HG03039 (cell line): ENCODE results near the gene HS3ST5.
"Not testable (repeated sequence)": the region's sequence is repeated elsewhere in the genome, so short reads cannot be mapped to it uniquely, and the experiment has no call there.

ENCODE experiments used
- ATAC-seq: cut with Tn5 transposase; IDR thresholded peaks from one replicate; pipeline ENCODE4 v1.9.1; 2021; ENCODE audit warnings: mild to moderate bottlenecking, moderate library complexity; ENCODE audit not compliant: unreplicated experiment

HS3ST5 gene

DNA sequence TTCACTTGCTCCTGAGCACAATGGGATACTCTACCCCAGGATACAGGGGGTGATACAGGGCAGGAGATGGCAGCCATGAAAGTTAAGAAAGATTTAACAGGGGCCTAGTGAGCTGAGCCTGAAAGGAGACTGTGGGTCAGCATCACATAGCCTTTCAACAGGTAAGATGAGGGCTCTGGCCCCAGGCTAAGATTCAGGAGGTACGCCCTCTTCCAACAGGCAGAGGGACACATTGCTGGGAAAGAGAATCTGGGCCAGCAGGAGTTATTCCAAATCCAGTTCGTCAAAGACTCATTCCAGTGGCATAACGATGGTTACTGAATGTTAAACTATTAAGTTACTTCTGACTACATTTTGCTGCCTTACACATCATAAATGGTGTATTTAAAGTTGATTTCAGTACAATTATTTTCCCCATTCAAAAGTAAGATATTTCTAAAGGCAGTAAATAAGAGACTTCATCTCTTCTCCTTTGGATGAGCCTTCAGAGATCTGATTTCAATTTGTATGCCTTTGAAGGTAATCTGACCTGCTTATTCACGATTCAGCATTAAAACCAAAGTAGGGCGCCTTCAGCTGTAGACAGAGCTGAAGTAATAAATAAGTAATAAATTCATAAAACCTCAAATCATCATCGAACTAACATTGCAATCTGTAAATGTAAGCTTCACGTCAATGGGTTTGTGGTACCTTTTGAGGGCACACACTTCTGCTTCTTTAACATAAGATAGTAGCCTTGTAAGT, 62.4 kb downstream of the HS3ST5 start:
- no peak for ATAC-seq

DNA sequence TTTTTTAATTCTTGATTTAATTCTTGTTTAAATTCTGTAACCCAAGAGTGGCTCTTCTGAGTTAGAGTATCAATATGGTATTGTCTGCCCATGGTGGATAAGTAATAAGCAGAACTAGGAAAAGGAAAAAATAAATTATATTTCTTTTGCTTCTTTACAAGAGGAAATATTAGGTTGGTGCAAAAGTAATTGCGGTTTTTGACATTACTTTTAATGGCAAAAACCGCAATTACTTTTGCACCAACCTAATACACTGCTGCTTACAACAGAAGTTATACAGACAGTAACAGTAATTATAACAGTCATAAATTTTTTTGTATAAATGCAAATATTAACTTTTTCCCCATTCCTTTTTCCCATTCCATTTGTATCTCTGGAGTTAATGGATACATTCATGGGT, 65.6 kb downstream of the HS3ST5 start:
- no peak for ATAC-seq

DNA sequence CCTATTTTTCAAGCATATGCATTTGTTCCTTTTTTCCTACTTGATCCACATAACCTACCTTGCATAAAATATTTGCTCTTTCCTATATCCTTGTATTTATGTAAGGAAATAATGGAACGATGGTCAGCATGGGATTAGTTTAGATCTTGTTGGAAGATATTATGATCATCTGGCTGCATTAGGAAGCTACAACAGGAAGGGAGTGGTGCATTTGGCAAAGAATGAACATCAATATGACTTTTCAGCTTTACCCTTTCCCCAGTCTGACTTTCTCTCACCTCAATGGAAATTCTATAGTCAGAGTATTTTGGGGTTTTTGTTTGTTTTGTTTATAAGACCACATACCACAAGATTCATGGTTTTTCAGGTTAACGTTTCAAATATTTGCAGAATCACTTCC, 66.0 kb downstream of the HS3ST5 start:
- ATAC-seq = no peak

DNA sequence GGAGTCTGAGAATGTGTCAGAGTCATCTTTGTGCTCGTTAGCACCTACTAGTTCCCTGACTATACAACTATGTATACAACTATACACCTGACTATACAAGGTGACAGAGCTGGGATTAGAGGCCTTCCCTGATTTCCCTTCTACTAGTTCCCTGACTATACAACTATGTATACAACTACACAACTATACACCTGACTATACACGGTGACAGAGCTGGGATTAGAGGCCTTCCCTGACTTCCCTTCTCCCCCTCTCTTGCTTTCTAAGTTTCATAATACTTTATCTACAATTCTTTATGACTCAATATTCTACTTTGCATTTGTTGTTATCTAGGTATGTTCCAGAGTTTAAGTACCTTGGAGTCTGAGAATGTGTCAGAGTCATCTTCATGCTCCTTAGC, 68.0 kb downstream of the HS3ST5 start:
- ATAC-seq = no peak

DNA sequence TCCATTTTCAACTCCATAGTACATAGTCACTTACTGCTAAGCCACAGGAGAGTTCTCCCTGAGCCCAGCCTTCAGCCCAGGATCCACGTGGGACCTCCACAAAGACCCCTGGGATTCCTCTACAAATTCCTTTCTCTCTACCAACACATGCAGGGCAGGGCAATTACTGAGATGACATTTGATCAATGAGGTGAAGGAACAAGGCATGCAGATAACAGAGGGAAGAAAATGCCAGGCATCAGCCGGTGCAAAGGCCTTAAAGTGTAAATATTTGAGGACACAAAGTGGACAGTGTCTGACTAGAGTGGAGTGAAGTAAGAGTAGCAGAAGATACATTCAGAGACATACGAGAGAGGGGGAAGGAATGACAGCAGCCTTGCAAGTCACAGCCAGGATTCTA, 70.2 kb downstream of the HS3ST5 start:
- ATAC-seq = no peak

DNA sequence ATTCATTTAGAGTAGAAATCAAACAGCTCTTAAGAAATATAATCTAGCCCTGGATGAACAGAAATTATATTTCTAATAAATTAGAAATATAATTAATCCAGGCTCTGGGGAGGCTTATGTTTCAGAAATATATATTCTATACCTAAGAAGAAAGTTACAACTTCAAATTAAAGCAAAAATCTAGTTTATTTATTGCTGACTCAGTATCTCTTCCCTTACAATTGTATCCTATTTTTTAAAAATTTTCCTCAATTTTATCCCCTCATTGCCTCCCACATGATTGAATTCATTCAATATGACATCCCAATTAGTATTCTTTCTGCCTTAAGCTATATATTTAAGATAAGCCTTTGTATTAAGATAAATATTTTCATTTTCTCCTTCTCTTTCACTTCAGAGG, 71.4 kb downstream of the HS3ST5 start:
- ATAC-seq = no peak

GRCh38 chr6:114267897-114268296, 74.9 kb downstream of the HS3ST5 start:
- peak; percentile 75 for ATAC-seq

GRCh38 chr6:114260810-114261209, 82.0 kb downstream of the HS3ST5 start:
- ATAC-seq = no peak

DNA sequence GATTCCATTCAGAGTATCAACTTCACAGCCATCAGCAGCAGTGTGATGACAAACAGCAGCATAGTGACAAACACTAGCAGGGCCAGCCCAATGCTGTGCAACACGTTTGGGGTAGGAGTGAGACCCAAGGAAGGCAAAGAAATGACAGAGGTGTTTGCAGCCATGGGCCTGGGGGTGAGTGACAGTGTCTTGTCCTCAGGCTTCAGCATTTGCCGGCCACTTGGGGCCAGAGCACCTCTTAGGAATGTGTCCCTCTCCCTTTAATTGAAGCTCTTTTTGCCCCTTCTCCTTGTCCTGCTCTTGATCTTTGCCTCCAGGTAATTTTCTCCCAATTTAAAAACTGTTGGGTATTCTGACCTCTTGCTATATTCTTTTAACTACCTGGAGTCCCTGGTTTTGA, 84.4 kb downstream of the HS3ST5 start:
- no peak for ATAC-seq

- ATAC-seq = no peak
Observed at GRCh38 chr6:114253431-114253830, 89.4 kb downstream of the HS3ST5 start.

DNA sequence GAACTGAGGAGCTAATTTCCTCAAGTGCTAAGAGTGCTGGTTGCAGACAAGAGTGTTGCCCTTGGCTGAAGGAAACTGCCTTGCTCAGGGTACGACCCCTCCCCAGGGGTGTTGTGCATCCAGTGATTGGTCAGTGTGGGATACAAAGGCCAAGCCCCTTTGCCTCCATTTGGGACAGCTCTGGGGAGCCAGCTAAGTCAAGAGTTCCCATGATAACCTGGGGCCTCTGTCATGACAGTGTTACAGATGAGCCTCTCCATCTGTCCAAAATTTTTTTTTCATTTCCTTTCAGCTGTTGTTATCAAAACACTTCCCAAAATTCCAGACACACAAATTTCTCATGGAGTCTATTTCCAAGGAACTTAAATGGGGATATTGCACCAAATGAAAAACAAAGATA, 93.3 kb downstream of the HS3ST5 start:
- no peak for ATAC-seq

GRCh38 chr6:114247101-114247500, 95.7 kb downstream of the HS3ST5 start:
- no peak for ATAC-seq

DNA sequence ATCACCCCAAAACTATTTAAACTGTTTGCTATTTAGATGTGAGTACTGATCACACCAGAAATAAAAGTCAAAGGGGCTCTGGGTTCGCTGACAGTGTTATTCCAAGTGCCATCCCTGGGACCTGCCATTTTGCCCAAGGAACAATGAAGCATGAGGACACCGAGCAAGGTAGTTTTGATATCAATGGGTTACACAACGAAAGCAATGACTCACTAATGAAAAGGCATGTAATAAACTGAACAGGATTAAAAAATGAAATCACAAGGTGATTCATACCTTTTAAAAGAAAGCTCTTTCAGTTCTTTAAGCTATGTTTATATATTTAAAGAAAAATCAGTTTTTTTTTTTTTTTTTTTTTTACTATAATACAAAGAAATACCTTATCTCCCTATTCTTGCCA, 102.0 kb downstream of the HS3ST5 start:
- no peak for ATAC-seq

DNA sequence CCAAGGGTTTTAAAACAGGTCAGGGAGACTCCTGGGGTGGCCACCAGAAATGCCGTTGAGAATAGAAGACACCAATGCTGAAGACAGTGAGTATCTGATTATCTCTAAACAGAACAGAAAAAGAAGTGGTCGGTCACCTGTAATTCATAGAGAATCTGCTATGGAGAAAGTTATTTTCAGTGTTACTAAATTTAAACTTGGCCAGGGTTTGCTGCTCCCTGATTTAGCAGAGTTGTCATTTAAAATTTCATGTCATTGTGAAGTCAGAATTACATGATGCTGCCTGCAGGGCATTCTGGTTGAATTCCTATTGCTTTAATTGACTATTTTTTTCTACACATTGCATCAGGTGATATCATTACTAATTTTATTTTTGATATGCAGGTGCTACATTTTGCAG, 114.1 kb downstream of the HS3ST5 start:
- ATAC-seq = no peak

DNA sequence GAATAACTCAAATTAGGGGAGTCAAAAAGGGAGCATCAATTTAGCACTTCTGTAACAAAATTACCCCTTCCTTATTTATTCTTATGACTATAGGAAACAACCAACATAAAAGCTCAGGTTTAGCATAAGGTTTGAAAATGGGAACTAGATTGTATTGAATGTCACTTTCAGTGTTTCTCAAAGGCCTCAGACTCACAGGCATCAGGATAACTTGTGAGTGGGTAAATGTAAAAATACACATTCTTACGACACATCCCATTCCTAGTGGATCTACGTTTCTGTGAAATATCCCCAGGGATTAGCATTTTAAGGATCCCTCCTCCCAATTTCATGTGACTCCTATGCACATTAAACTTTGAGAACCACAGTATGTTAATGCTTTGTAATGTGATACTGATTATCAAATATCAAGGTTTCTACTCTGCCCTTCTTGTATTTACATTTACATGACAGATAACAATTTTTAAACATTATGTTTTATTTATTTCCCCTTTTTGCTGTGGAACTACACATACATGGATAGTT, 114.8 kb downstream of the HS3ST5 start:
- ATAC-seq = no peak

GRCh38 chr6:114220241-114220640, 122.6 kb downstream of the HS3ST5 start:
- ATAC-seq = no peak

DNA sequence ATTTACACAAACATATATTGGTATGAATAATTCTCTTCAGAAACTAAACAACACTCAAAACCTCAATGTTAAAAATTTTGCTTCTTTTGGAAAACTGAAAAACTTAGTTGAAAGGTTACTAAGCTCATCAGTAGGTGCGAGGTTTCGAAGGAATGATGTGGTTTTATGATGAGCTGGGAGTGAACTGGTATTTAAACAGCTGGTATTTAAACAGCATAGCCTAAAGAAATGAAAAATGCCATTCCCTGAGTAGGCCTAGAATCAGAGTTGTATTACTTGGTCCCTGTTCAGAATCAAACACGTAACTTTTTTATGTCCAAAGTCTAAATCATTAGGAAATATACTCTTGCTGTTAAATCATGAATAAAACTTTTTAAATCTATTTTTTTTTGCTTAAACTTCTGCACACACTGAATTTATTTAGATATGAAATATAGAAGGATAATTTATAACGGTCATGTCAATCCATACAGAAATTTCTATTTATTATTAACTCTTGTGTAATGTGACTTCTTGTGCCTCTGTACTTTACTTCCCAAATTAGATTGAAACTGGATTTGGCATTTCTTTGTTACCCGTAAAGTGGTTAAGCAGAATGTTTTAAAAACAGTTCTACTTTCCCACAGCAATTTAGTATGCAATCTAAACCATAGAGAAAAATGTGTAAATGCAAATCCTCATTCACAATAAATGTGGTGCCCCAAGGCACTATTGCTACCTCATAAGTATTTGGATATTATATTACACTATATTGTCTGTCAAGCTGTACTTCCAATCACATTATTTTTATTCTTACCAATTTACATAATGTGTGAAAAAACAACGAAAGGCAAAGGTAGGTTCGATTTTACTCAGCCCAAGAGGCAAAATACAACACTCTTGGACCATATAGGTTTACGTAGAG, 124.1 kb downstream of the HS3ST5 start:
- no peak for ATAC-seq

GRCh38 chr6:114217996-114218395, 124.8 kb downstream of the HS3ST5 start:
- not testable (repeated sequence) for ATAC-seq

GRCh38 chr6:114216789-114217467, 125.9 kb downstream of the HS3ST5 start:
- ATAC-seq = no peak

- ATAC-seq = no peak
Observed at GRCh38 chr6:114210467-114210866, 132.4 kb downstream of the HS3ST5 start.

GRCh38 chr6:114203460-114203859, 139.4 kb downstream of the HS3ST5 start:
- no peak for ATAC-seq
